ENCODE results near the gene SEMA3B. TPM values are rescaled to one million over a fixed set of nuclear protein-coding genes. Genes with fewer than 3 reads are reported as not detected.

The SEMA3B gene
- total RNA-seq, 6 donors from 2014 or later = 98.3 to 242 (median 122) TPM

GRCh38 chr3:50320853-50321335 is 51.9 kb downstream of the SEMA3B start:
- DNase-seq (peak; percentile 83 to 95), ATAC-seq (ENCODE audit: low FRiP score in 2 of 2) (peak in 1 of 2 donors; percentile 84)
- no peak for TF ChIP-seq CTCF (IDR thresholded peaks at IDR 0.05)
- peak; percentile 6 to 45 for TF ChIP-seq POLR2AphosphoS5 (IDR thresholded peaks at IDR 0.05)
- peak in 1 of 4 donors; percentile 19 for TF ChIP-seq POLR2A (IDR thresholded peaks at IDR 0.05)
- no peak for TF ChIP-seq EP300 (IDR thresholded peaks at IDR 0.05)
- Histone ChIP-seq H3K27me3 (no peaks in the 10 kb centered on the region), H3K9me3 (no peaks in the 10 kb centered on the region), H3K4me1 (peaks cover 76 to 89% (median 87%) of the 10 kb centered on the region in 4 donors), H3K4me3 (peak overlapping the region; percentile 65 to 96 (median 74)), H3K36me3 (peaks cover 11 to 62% (median 38%) of the 10 kb centered on the region in 4 donors), H3K27ac (peak overlapping the region; percentile 94 to 97 (median 95))
- WGBS, 2 donors = 1% methylated on average over 13 to 25 of the region's 45 CpGs

DNA sequence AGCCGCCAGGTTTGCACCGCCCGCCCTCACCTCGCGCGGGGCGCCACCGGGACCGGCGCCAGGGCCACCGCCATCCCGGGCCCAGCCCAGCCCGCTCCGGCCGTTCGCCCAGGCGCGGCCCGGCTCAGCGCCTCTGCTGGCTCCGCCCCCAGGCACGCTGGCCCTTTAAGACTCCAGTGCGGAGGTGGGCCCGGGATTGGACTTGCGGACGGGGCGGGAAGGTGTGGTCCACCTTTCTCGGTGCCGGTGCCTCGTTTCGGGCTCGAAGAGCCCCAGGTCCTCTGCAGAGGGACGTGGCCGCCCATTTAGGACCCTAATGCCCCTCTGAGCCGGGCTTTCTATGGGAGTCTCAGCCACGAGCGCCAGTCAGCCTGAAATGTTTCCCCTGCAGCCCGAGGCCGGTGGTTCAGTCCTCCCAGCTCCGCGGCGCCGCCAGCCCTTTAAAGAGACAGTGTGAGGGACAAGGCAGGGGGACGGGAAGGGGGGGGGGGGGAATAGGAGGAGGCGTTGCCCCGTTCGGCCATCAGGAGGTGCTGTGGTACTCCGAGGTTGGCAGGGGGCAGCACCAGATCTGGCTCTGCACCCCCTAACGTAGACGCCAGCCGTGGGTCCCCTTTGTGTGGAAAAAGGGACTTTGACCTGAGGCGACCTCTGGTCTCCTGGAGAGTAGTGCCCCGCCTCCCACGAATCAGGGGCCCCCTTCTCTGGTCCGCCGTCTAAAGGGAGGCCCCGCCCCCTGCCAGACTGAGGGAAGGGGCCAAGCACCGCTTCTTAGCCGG is 52.6 kb downstream of the SEMA3B start:
- Histone ChIP-seq H3K27ac (peak overlapping the region; percentile 94 to 97 (median 95)), H3K4me1 (peaks cover 73 to 87% (median 82%) of the 10 kb centered on the region in 4 donors), H3K4me3 (peak overlapping the region; percentile 65 to 96 (median 74)), H3K36me3 (peaks cover 9 to 62% (median 40%) of the 10 kb centered on the region in 4 donors), H3K27me3 (no peaks in the 10 kb centered on the region), H3K9me3 (no peaks in the 10 kb centered on the region)
- ATAC-seq (ENCODE audit: low FRiP score in 2 of 2) = peak; percentile 78 to 92
- DNase-seq = peak; percentile 90 to 95
- WGBS, 2 donors = 3% methylated on average over 21 of the region's 59 CpGs; no CpG with 5 or more reads in 1 of the 2 donors
- TF ChIP-seq POLR2A (IDR thresholded peaks at IDR 0.05) = peak in 3 of 4 donors; percentile 24 to 89 (median 44)
- TF ChIP-seq CTCF (IDR thresholded peaks at IDR 0.05) = peak; percentile 37 to 74 (median 52)
- TF ChIP-seq POLR2AphosphoS5 (IDR thresholded peaks at IDR 0.05) = peak in 1 of 2 donors; percentile 32
- TF ChIP-seq EP300 (IDR thresholded peaks at IDR 0.05) = no peak

DNA sequence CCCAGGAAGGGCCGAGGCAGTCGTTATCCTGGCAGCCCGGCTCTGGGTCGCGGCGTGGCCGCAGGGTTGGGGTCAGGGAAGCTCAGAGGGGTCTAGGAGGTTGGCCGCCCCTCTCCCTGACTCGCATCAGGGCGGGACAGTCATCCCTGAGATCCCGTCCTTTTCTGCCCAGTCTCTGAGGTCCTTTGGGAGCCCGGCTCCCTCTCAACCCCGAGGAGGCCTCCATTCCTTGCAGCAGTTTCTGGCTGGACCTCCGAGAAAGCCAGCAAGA is 53.1 kb downstream of the SEMA3B start:
- DNase-seq = peak in 1 of 2 donors; percentile 88
- Histone ChIP-seq H3K4me3 (peak overlapping the region; percentile 65 to 96 (median 74)), H3K27ac (peak overlapping the region; percentile 94 to 97 (median 95)), H3K36me3 (peaks cover 9 to 57% (median 39%) of the 10 kb centered on the region in 4 donors), H3K9me3 (no peaks in the 10 kb centered on the region), H3K27me3 (no peaks in the 10 kb centered on the region), H3K4me1 (peaks cover 71 to 87% (median 82%) of the 10 kb centered on the region in 4 donors)
- 19 to 27% methylated on average over 2 to 7 of the region's 14 CpGs for WGBS, 2 donors
- TF ChIP-seq EP300 (IDR thresholded peaks at IDR 0.05) = no peak
- peak in 1 of 6 experiments; percentile 4 for TF ChIP-seq CTCF (IDR thresholded peaks at IDR 0.05)
- peak in 1 of 4 donors; percentile 47 for TF ChIP-seq POLR2A (IDR thresholded peaks at IDR 0.05)
- no peak for TF ChIP-seq POLR2AphosphoS5 (IDR thresholded peaks at IDR 0.05)
- ATAC-seq (ENCODE audit: low FRiP score in 2 of 2) = no peak

- TF ChIP-seq POLR2A (IDR thresholded peaks at IDR 0.05) (peak in 3 of 4 donors; percentile 29 to 66 (median 57)), CTCF (IDR thresholded peaks at IDR 0.05) (no peak), EP300 (IDR thresholded peaks at IDR 0.05) (peak in 2 of 4 donors; percentile 82 to 93), POLR2AphosphoS5 (IDR thresholded peaks at IDR 0.05) (peak; percentile 90 to 93)
- DNase-seq (peak; percentile 60 to 82), ATAC-seq (ENCODE audit: low FRiP score in 2 of 2) (peak in 1 of 2 donors; percentile 1)
- peaks cover 9 to 52% (median 34%) of the 10 kb centered on the region in 4 donors for H3K36me3 ChIP-seq
- H3K4me1 ChIP-seq = peaks cover 71 to 87% (median 82%) of the 10 kb centered on the region in 4 donors
- WGBS, 2 donors = 26 to 36% methylated on average over 24 to 31 of the region's 31 CpGs
- peak within 1 kb of the TSS; percentile 94 to 97 (median 95) for H3K27ac ChIP-seq
- no peaks in the 10 kb centered on the region for H3K27me3 ChIP-seq
- no peaks in the 10 kb centered on the region for H3K9me3 ChIP-seq
- peak within 1 kb of the TSS; percentile 65 to 96 (median 74) for H3K4me3 ChIP-seq
Measured at GRCh38 chr3:50322386-50323091, 53.6 kb downstream of the SEMA3B start, which contains the start of gene HYAL2. HYAL2 (minus strand) TSS chr3:50322745; CDS start chr3:50320489, 2,256 bp downstream.

All from upper lobe of left lung (tissue), 6 donors.